Activated B cell treated with CpG ODN at 0.5 μM for 24 hours (primary cell): ENCODE measurements around the gene ZEB2. TPM values are rescaled to one million over a fixed set of nuclear protein-coding genes. Genes with fewer than 3 reads are reported as not detected.

ENCODE experiments used
- ATAC-seq: fragments of 200-7000 bp; cut with Tn5 transposase; one replicate; pipeline ENCODE4 v1.10.0; 2021; ENCODE audit warnings: low read depth, mild to moderate bottlenecking, moderate library complexity
- CTCF ChIA-PET: fragments of 350-600 bp; sonication (Branson Sonifier 250); formaldehyde crosslinking; loops from one replicate; lab custom pipeline; 2021; ENCODE audit warnings: antibody characterized with exemption; lab: Charles Lee
- POLR2A ChIA-PET: fragments of 350-600 bp; sonication (Branson Sonifier 250); formaldehyde crosslinking; loops from one replicate; lab custom pipeline; 2021; ENCODE audit warnings: antibody characterized with exemption; lab: Charles Lee
- DNase-seq: peaks from one replicate; pipeline ENCODE4 v3.0.0; 2022
- H3K27ac Mint-ChIP-seq: one replicate; pipeline ENCODE4 v1.8.0; 2020; ENCODE audit warnings: mixed read lengths
- H3K27me3 Mint-ChIP-seq: one replicate; pipeline ENCODE4 v1.8.0; 2021; ENCODE audit warnings: mixed read lengths
- H3K36me3 Mint-ChIP-seq: one replicate; pipeline ENCODE4 v1.8.0; 2021; ENCODE audit warnings: low read depth, mixed read lengths
- H3K4me1 Mint-ChIP-seq: one replicate; pipeline ENCODE4 v1.8.0; 2021; ENCODE audit warnings: mixed read lengths
- H3K4me3 Mint-ChIP-seq: one replicate; pipeline ENCODE4 v1.8.0; 2020; ENCODE audit warnings: mild to moderate bottlenecking, mixed read lengths
- H3K9me3 Mint-ChIP-seq: one replicate; pipeline ENCODE4 v1.8.0; 2020; ENCODE audit warnings: mixed read lengths
- intact Hi-C: fragments of 100-400 bp; cut with micrococcal nuclease; formaldehyde crosslinking; loops from one replicate; pipeline ENCODE4 v1.15.1; 2024
- total RNA-seq: library from RNA; stranded (reverse); gene quantifications from 2 replicates; pipeline ENCODE4 v1.2.3, GENCODE V29; 2022
- TF ChIP-seq, protein P1 (sequence below): fragments of 200-600 bp; IDR thresholded peaks from one replicate; pipeline ENCODE4 v1.8.0; 2022; ENCODE audit warnings: antibody characterized with exemption, mild to moderate bottlenecking

The ZEB2 gene
- total RNA-seq, 1 donor from 2014 or later: 200 TPM

DNA sequence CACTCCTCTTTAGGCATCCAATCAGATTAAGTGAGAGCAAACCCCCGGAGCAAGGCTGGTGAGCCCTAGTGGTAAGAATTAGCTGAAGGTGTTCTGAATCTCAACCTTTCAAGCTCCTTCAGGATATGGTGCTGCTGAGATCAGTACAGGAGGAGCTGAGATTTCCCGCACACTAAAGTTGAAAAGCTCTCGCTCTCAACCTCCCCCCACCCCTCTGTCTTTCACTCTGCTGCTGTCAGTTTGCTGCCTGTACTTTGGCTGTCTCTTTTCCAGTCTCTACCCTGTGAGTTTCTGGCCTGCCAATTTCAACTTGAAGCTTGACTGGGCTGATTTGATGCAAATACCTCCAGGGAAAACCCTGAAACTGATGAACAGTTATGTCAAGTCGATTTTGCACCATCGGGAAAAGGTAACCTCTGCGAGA, 15.7 kb downstream of the ZEB2 start:
- Mint-ChIP-seq H3K27me3 (no peaks in the 10 kb centered on the region), H3K27ac (peak overlapping the region; percentile 72), H3K4me1 (peaks cover 70% of the 10 kb centered on the region), H3K36me3 (peaks cover 66% of the 10 kb centered on the region), H3K9me3 (no peaks in the 10 kb centered on the region), H3K4me3 (no peak overlapping the region)
- intact Hi-C loops: no loop called here
- TF ChIP-seq, protein P1, sequence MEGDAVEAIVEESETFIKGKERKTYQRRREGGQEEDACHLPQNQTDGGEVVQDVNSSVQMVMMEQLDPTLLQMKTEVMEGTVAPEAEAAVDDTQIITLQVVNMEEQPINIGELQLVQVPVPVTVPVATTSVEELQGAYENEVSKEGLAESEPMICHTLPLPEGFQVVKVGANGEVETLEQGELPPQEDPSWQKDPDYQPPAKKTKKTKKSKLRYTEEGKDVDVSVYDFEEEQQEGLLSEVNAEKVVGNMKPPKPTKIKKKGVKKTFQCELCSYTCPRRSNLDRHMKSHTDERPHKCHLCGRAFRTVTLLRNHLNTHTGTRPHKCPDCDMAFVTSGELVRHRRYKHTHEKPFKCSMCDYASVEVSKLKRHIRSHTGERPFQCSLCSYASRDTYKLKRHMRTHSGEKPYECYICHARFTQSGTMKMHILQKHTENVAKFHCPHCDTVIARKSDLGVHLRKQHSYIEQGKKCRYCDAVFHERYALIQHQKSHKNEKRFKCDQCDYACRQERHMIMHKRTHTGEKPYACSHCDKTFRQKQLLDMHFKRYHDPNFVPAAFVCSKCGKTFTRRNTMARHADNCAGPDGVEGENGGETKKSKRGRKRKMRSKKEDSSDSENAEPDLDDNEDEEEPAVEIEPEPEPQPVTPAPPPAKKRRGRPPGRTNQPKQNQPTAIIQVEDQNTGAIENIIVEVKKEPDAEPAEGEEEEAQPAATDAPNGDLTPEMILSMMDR: no peak
- ATAC-seq (no peak), DNase-seq (no peak)
- CTCF ChIA-PET: interaction anchor here (1.2 to 1.7 kb wide), 3 partner anchors 11 to 55 kb away, joined by 3 to 6 read pairs (median 3); partner anchors contain the start of gene ZEB2
- POLR2A ChIA-PET: interaction anchor here (1.1 kb wide), 1 partner anchor 11 kb away, joined by 3 read pairs; no protein-coding TSS in a partner anchor

DNA sequence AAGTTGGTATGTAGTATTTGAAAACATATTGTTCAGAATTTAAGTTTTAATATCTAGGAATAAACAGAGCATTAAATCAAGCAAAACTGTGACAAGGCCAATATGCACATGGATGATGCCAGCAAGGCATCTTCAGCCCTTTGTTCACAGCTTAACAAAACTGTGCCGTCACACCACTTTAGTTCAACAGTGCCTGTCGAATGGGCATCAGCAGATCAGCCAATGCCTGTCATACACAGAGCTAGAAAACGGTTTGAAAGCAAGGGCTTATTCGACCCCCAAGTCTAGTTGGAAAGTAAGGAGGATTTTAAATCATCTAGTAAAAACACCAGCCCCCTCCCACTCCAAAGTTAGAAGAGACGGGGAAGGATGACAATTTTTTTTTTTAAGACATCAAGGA, 16.7 kb downstream of the ZEB2 start:
- Mint-ChIP-seq H3K27ac (no peak overlapping the region), H3K4me1 (peaks cover 66% of the 10 kb centered on the region), H3K36me3 (peaks cover 68% of the 10 kb centered on the region), H3K27me3 (no peaks in the 10 kb centered on the region), H3K4me3 (no peak overlapping the region), H3K9me3 (no peaks in the 10 kb centered on the region)
- POLR2A ChIA-PET: interaction anchor here (0.7 to 1.1 kb wide), 3 partner anchors 10 to 28 kb away, joined by 3 to 4 read pairs (median 3); no protein-coding TSS in a partner anchor
- TF ChIP-seq, protein P1: no peak
- no peak for DNase-seq
- intact Hi-C loops: no loop called here
- ATAC-seq: no peak
- CTCF ChIA-PET: no interaction called here

DNA sequence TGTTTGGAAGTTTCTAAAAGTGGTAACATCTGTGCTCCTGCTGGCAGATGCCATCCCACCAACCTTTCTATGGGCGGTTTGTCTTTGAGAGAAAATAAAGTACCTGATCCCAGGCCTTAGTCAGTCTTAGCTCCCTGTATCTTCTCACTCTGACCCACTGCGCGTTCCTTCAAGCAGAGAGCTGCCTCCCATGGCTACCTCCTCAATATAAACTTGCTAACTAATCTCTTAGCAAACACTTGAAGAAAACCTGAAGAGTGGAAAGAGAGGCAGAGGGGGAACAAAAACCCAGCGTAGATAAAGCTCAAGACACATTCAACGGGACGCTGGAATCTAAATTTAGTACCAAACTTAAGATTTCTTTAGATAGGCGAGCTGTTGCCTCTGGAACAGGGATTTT, 17.6 kb downstream of the ZEB2 start:
- Mint-ChIP-seq H3K4me3 (no peak overlapping the region), H3K27me3 (no peaks in the 10 kb centered on the region), H3K27ac (no peak overlapping the region), H3K9me3 (no peaks in the 10 kb centered on the region), H3K4me1 (peaks cover 63% of the 10 kb centered on the region), H3K36me3 (peaks cover 66% of the 10 kb centered on the region)
- intact Hi-C loops: no loop called here
- POLR2A ChIA-PET: interaction anchor here (0.7 kb wide), 1 partner anchor 42 kb away, joined by 3 read pairs; no protein-coding TSS in a partner anchor
- TF ChIP-seq, protein P1: no peak
- no peak for DNase-seq
- CTCF ChIA-PET: no interaction called here
- ATAC-seq: no peak

DNA sequence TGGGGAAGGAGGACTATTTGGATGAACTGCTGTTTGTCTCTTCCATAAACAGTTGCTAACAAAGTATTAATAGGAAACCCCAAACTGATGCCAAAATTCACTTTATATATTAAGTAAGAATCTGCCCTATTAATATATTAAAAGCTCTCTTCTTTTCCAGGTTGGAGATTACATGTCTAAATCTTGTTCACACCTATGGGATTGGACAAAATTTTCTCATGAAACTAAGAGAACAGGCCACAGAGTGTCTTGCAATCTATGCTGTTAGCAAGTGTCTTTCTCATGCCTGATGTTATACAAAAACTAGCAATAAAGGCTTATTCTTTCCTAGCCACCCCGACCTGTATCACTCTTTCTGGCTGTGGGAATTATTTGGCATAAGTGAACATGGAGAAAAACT, 18.3 kb downstream of the ZEB2 start:
- Mint-ChIP-seq H3K27ac (no peak overlapping the region), H3K9me3 (no peaks in the 10 kb centered on the region), H3K4me3 (no peak overlapping the region), H3K4me1 (peaks cover 63% of the 10 kb centered on the region), H3K27me3 (no peaks in the 10 kb centered on the region), H3K36me3 (peaks cover 69% of the 10 kb centered on the region)
- ChIA-PET CTCF (no interaction called here), POLR2A (no interaction called here)
- TF ChIP-seq, protein P1: no peak
- ATAC-seq (no peak), DNase-seq (no peak)
- intact Hi-C loops: no loop called here

DNA sequence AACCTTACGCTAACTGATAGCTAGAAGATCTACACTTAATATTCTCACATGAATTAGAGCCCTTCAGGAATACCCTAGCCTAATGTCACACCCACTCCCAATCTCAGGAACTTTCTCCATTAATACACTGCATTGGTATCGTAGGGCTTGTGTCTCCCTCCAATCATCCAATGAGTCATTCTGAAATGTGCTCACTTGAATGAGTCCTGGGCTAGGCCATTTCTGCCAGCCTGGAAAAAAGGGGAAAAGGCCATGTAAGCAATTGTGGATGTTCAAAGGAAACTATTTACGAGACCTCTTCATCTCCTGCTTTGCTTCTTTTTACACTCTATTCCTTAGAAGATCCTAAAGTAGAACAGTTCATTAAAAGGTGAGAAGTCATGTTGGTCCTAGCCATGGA, 18.8 kb downstream of the ZEB2 start:
- Mint-ChIP-seq H3K9me3 (no peaks in the 10 kb centered on the region), H3K4me3 (no peak overlapping the region), H3K27ac (no peak overlapping the region), H3K4me1 (peaks cover 63% of the 10 kb centered on the region), H3K36me3 (peaks cover 67% of the 10 kb centered on the region), H3K27me3 (no peaks in the 10 kb centered on the region)
- intact Hi-C loops: no loop called here
- TF ChIP-seq, protein P1: no peak
- ATAC-seq (no peak), DNase-seq (no peak)
- POLR2A ChIA-PET: no interaction called here
- CTCF ChIA-PET: no interaction called here
